OCI-LY1 (cell line): ENCODE data around the gene TFEC.

Experiments
- H2AFZ ChIP-seq: fragments of 200-600 bp; sonication (generic), shearing (Covaris generic); 2 replicates; pipeline ENCODE4 v1.6.0; 2014; ENCODE audit warnings: antibody characterized with exemption, mild to moderate bottlenecking, low read length
- H3F3A ChIP-seq: fragments of 200-600 bp; sonication (generic), shearing (Covaris generic); 2 replicates; pipeline ENCODE4 v1.6.0; 2014; ENCODE audit warnings: mild to moderate bottlenecking, antibody characterized with exemption, low read length, moderate library complexity; ENCODE audit not compliant: insufficient read depth
- H3K27ac ChIP-seq: fragments of 200-600 bp; sonication (generic); 2 replicates; pipeline ENCODE4 v1.5.1; 2014; ENCODE audit warnings: low read length, mixed run types, mild to moderate bottlenecking, low read depth; ENCODE audit not compliant: poor library complexity, severe bottlenecking
- H3K27me3 ChIP-seq: fragments of 200-600 bp; sonication (generic); 2 replicates; pipeline ENCODE4 v1.6.0; 2014; ENCODE audit warnings: antibody characterized with exemption, mild to moderate bottlenecking, low read length, moderate library complexity; ENCODE audit not compliant: insufficient read depth
- H3K36me3 ChIP-seq: fragments of 200-600 bp; sonication (generic); 2 replicates; pipeline ENCODE4 v1.6.1; 2014; ENCODE audit warnings: mild to moderate bottlenecking, antibody characterized with exemption, low read length, moderate library complexity, mixed read lengths; ENCODE audit not compliant: insufficient read depth
- H3K4me1 ChIP-seq: fragments of 200-600 bp; sonication (generic); 2 replicates; pipeline ENCODE4 v1.5.1; 2014; ENCODE audit warnings: mild to moderate bottlenecking, low read length, moderate library complexity; ENCODE audit not compliant: insufficient read depth, severe bottlenecking
- H3K4me2 ChIP-seq: fragments of 200-600 bp; sonication (generic), shearing (Covaris generic); 2 replicates; pipeline ENCODE4 v1.6.1; 2014; ENCODE audit warnings: low read length
- H3K4me3 ChIP-seq: fragments of 200-600 bp; sonication (generic); 2 replicates; pipeline ENCODE4 v1.5.1; 2014; ENCODE audit warnings: low read length, low read depth, mild to moderate bottlenecking, mixed read lengths; ENCODE audit not compliant: poor library complexity, severe bottlenecking
- H3K79me2 ChIP-seq: fragments of 200-600 bp; shearing (Covaris generic); 2 replicates; pipeline ENCODE4 v1.6.1; 2016; ENCODE audit warnings: mixed run types, low read length, mixed read lengths; ENCODE audit not compliant: insufficient read depth
- H3K9ac ChIP-seq: fragments of 200-600 bp; sonication (generic), shearing (Covaris generic); 2 replicates; pipeline ENCODE4 v1.6.1; 2014; ENCODE audit warnings: mild to moderate bottlenecking, low read length, mixed read lengths
- H3K9me2 ChIP-seq: fragments of 200-600 bp; sonication (generic), shearing (Covaris generic); 2 replicates; pipeline ENCODE4 v1.6.1; 2014; ENCODE audit warnings: low read depth, mild to moderate bottlenecking, low read length, mixed read lengths
- H3K9me3 ChIP-seq: fragments of 200-600 bp; shearing (Covaris generic); 2 replicates; pipeline ENCODE4 v1.6.1; 2014; ENCODE audit warnings: low read length, mixed read lengths
- H4K20me1 ChIP-seq: fragments of 200-600 bp; sonication (generic), shearing (Covaris generic); 2 replicates; pipeline ENCODE4 v1.6.0; 2016; ENCODE audit warnings: mild to moderate bottlenecking, low read length; ENCODE audit not compliant: insufficient read depth
- CTCF ChIP-seq: fragments of 200-600 bp; sonication (generic), shearing (Covaris generic); IDR thresholded peaks from 2 replicates; pipeline ENCODE4 v1.5.1; 2017; ENCODE audit warnings: mild to moderate bottlenecking, antibody characterized with exemption, low read length, moderate library complexity, mixed read lengths
- EZH2 ChIP-seq: fragments of 200-600 bp; sonication (generic), shearing (Covaris generic); IDR thresholded peaks from 2 replicates; pipeline ENCODE4 v1.8.0; 2017; ENCODE audit warnings: borderline replicate concordance, mixed run types, mild to moderate bottlenecking, antibody characterized with exemption, low read length, moderate library complexity, mixed read lengths

TFEC gene

GRCh38 chr7:115965236-115965635 is 65.3 kb downstream of the TFEC start:
- no peak overlapping the region for H3K4me3 ChIP-seq
- H3K9ac ChIP-seq: no peak overlapping the region
- no peak for TF ChIP-seq CTCF
- TF ChIP-seq EZH2: no peak
- H3K36me3 ChIP-seq: no peaks in the 10 kb centered on the region
- H3K27me3 ChIP-seq: no peaks in the 10 kb centered on the region
- no peaks in the 10 kb centered on the region for H3F3A ChIP-seq
- no peak overlapping the region for H3K4me2 ChIP-seq
- H2AFZ ChIP-seq: no peak overlapping the region
- no peaks in the 10 kb centered on the region for H3K9me3 ChIP-seq
- no peak overlapping the region for H3K27ac ChIP-seq
- no peaks in the 10 kb centered on the region for H3K79me2 ChIP-seq
- no peaks in the 10 kb centered on the region for H4K20me1 ChIP-seq
- no peaks in the 10 kb centered on the region for H3K4me1 ChIP-seq
- no peaks in the 10 kb centered on the region for H3K9me2 ChIP-seq

- no peaks in the 10 kb centered on the region for H4K20me1 ChIP-seq
- H3K4me1 ChIP-seq: no peaks in the 10 kb centered on the region
- H3F3A ChIP-seq: no peaks in the 10 kb centered on the region
- no peak overlapping the region for H3K9ac ChIP-seq
- no peak overlapping the region for H3K4me3 ChIP-seq
- H3K79me2 ChIP-seq: no peaks in the 10 kb centered on the region
- no peaks in the 10 kb centered on the region for H3K36me3 ChIP-seq
- no peak overlapping the region for H2AFZ ChIP-seq
- H3K27me3 ChIP-seq: no peaks in the 10 kb centered on the region
- H3K9me3 ChIP-seq: no peaks in the 10 kb centered on the region
- H3K9me2 ChIP-seq: no peaks in the 10 kb centered on the region
- no peak for TF ChIP-seq CTCF
- no peak for TF ChIP-seq EZH2
- H3K4me2 ChIP-seq: no peak overlapping the region
- H3K27ac ChIP-seq: no peak overlapping the region
Measured at GRCh38 chr7:115964799-115965198, 65.8 kb downstream of the TFEC start.

- Histone ChIP-seq H3K9me3 (no peaks in the 10 kb centered on the region), H3K36me3 (no peaks in the 10 kb centered on the region), H3K4me1 (no peaks in the 10 kb centered on the region), H4K20me1 (no peaks in the 10 kb centered on the region), H3K4me2 (no peak overlapping the region), H3F3A (no peaks in the 10 kb centered on the region), H3K27ac (no peak overlapping the region), H3K79me2 (no peaks in the 10 kb centered on the region), H3K4me3 (no peak overlapping the region), H3K27me3 (no peaks in the 10 kb centered on the region), H3K9ac (no peak overlapping the region), H2AFZ (no peak overlapping the region), H3K9me2 (no peaks in the 10 kb centered on the region; the same call in 1 of the 2 replicates)
- TF ChIP-seq CTCF: no peak
- TF ChIP-seq EZH2: no peak
Measured at GRCh38 chr7:115962340-115962739, 68.2 kb downstream of the TFEC start.
